Choroid plexus epithelial cell (primary cell): ENCODE measurements around the gene ATAD3B.
A peak's percentile ranks its signal among the peaks of the same experiment; 100 is the strongest.

Experiments
- DNase-seq: peaks from one replicate; pipeline ENCODE4 v3.0.0-alpha.2; 2010; ENCODE audit warnings: low read depth
- H3K4me3 ChIP-seq: 2 replicates; pipeline ENCODE4 v1.5.1; 2011; ENCODE audit warnings: low read depth, mild to moderate bottlenecking, control low read depth, low read length, moderate library complexity
- CTCF ChIP-seq: conservative IDR thresholded peaks from 2 replicates; pipeline ENCODE4 v1.5.1; 2011; ENCODE audit warnings: low read depth, mild to moderate bottlenecking, control low read depth, inconsistent platforms, low read length, moderate library complexity

Gene ATAD3B

GRCh38 chr1:1430114-1430982 lies 41.2 kb upstream of the ATAD3B start:
- no peak overlapping the region for H3K4me3 ChIP-seq
- TF ChIP-seq CTCF, result peak; percentile 22
- DNase-seq, result peak; percentile 77

- H3K4me3 ChIP-seq, result no peak overlapping the region
- no peak for TF ChIP-seq CTCF
- DNase-seq, result no peak
Observed at GRCh38 chr1:1430992-1431844, 40.3 kb upstream of the ATAD3B start.

- H3K4me3 ChIP-seq, result no peak overlapping the region
- TF ChIP-seq CTCF, result no peak
- DNase-seq, result peak; percentile 29
Observed at GRCh38 chr1:1431845-1432273, 39.7 kb upstream of the ATAD3B start.

- H3K4me3 ChIP-seq, result no peak overlapping the region
- no peak for TF ChIP-seq CTCF
- DNase-seq, result no peak
Observed at GRCh38 chr1:1432274-1432950, 39.2 kb upstream of the ATAD3B start.

- no peak for DNase-seq
- no peak overlapping the region for H3K4me3 ChIP-seq
- no peak for TF ChIP-seq CTCF
Observed at GRCh38 chr1:1432951-1433803, 38.4 kb upstream of the ATAD3B start.

- DNase-seq, result peak; percentile 62
- H3K4me3 ChIP-seq, result no peak overlapping the region
- TF ChIP-seq CTCF, result no peak
Observed at GRCh38 chr1:1433804-1434130, 37.8 kb upstream of the ATAD3B start.
